Adrenal gland (tissue), 12 donors: ENCODE data around the gene PTPRD. TPM values are rescaled to one million over a fixed set of nuclear protein-coding genes. Genes with fewer than 3 reads are reported as not detected.

Experiments used
- DNase-seq, 7 donors: peaks; one replicate each; pipeline ENCODE4 v3.0.0-alpha.2; 2019 to 2020
- H3K27ac ChIP-seq, 5 donors: fragments of 200-600 bp; sonication (generic) in 4 of 5; 1 replicate in 3 of 5; 2 replicates in 2 of 5; pipeline versions ENCODE4 v1.5.1 to v1.8.0; 2016 to 2020; ENCODE audit warnings: mild to moderate bottlenecking in 1 of 5
- H3K27me3 ChIP-seq: fragments of 200-600 bp; 2 replicates; pipeline ENCODE4 v1.8.0; 2021
- H3K36me3 ChIP-seq, 2 donors: fragments of 200-600 bp; replicated peaks in 1 of 2; 1 replicate in 1 of 2; 2 replicates in 1 of 2; pipeline versions ENCODE4 v1.5.1 to v1.8.0; 2018 to 2022
- H3K4me1 ChIP-seq, 2 donors: fragments of 200-600 bp; replicated peaks in 1 of 2; 1 replicate in 1 of 2; 2 replicates in 1 of 2; pipeline versions ENCODE4 v1.5.1 to v1.8.0; 2018 to 2021
- H3K4me3 ChIP-seq, 4 donors: fragments of 200-600 bp; sonication (generic) in 3 of 4; one replicate each; pipeline ENCODE4 v1.5.1; 2016 to 2018
- H3K9me3 ChIP-seq, 3 donors: fragments of 200-600 bp; sonication (generic) in 1 of 3; replicated peaks in 1 of 3; 1 replicate in 2 of 3; 2 replicates in 1 of 3; pipeline versions ENCODE4 v1.5.1 to v1.8.0; 2016 to 2021
- CTCF ChIP-seq, 6 experiments: fragments of 450-650 bp in 4 of 6; fragments of 200-600 bp in 2 of 6; sonication (generic) in 1 of 6; IDR thresholded peaks; 1 replicate in 5 of 6; 2 replicates in 1 of 6; pipeline versions ENCODE4 v1.5.1 to v1.8.0; 2016 to 2021; ENCODE audit warnings: antibody characterized with exemption in 6 of 6, mild to moderate bottlenecking in 2 of 6, moderate library complexity in 1 of 6
- POLR2A ChIP-seq, 2 donors: fragments of 450-650 bp; IDR thresholded peaks; one replicate each; pipeline ENCODE4 v1.6.1; 2017; ENCODE audit warnings: antibody characterized with exemption in 2 of 2, mild to moderate bottlenecking in 2 of 2, moderate library complexity in 1 of 2
- WGBS, 4 donors: extraction: QIAGEN DNeasy Blood & Tissue Kit in 2 of 4; methylation state at CpG; one replicate each; pipeline versions ENCODE4 v1.1.5 to v1.1.7; 2013 to 2017; 5-methylcytosine and 5-hydroxymethylcytosine counted together
- intact Hi-C, 2 donors: fragments of 100-400 bp; cut with DNase I; formaldehyde crosslinking; loops; one replicate each; pipeline versions ENCODE4 v1.14.1 to v1.15.0; 2022 to 2023
- polyA plus RNA-seq, 3 donors: library from polyadenylated mRNA; stranded (reverse); fragments of 200-250 nt in 2 of 3; fragments of 350-450 nt in 1 of 3; fragmentation: Illumina TruSeq in 1 of 3; extraction: RNeasy Lipid Tissue Mini Kit (QIAGEN cat#74804) in 1 of 3; gene quantifications; one replicate each; pipeline ENCODE4 v1.2.3, GENCODE V29; 2013 to 2014
- total RNA-seq, 9 donors: library from RNA; depleted of rRNA in 4 of 9; stranded (reverse); fragments of >200 nt in 4 of 9; fragments of 120-200 nt in 1 of 9; fragmentation: NEBNext Ultra II Directional in 1 of 9; extraction: Animal tissue kit (Norgen Biotek cat#: 25700) in 1 of 9; gene quantifications; one replicate each; pipeline versions ENCODE4 v1.1.0 to v1.2.4, GENCODE V29; 2013 to 2023
- donor health status: healthy with polysubstance abuse.
- donor health status: Bipolar disorder and iron deficiency.
- donor health status: DM: yes; HTN: yes; CAD: no.
- donor health status: DM: no; HTN: no; CAD: no.
- donor health status: DM: no; HTN: no; CAD: no.
- donor health status: DM: yes; HTN: yes; CAD: no.

The PTPRD gene
- total and polyA plus RNA-seq, 12 donors, result 0.61 to 71.2 (median 4.5) TPM

- no peak overlapping the region for H3K4me3 ChIP-seq
- H3K27me3 ChIP-seq, result no peaks in the 10 kb centered on the region
- H3K9me3 ChIP-seq, result no peaks in the 10 kb centered on the region
- no peak for TF ChIP-seq CTCF (IDR thresholded peaks at IDR 0.05)
- TF ChIP-seq POLR2A (IDR thresholded peaks at IDR 0.05), result no peak
- no peaks in the 10 kb centered on the region for H3K4me1 ChIP-seq
- H3K27ac ChIP-seq, result no peak overlapping the region
- intact Hi-C loops, result no loop called here
- no peaks in the 10 kb centered on the region for H3K36me3 ChIP-seq
- no peak for DNase-seq
- 83 to 90% (median 84%) methylated on average over 3 to 5 of the region's 5 CpGs for WGBS, 4 donors
Observed at GRCh38 chr9:8643896-8644295, 1968.9 kb downstream of the PTPRD start.

DNA sequence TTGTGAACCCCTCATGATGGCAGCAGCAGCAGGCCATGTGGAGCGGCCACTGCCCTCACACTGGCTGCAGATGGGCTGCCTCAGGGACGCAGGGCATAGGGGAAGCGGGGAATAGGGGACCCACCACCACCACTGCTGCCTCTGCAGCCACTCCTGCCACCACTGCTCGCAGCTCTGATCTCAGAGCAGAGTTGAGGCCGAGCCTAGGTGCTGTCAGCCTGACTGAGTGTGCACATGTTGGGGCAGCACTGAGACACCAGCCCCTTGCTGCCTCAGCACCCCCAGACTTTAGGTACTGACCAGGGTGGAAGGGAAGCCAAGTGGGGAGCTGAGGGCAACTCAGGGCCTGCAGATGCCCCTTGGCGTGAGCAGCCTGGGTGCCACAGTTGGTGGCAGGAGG is 1969.3 kb downstream of the PTPRD start:
- H3K4me3 ChIP-seq, result no peak overlapping the region
- DNase-seq, result no peak
- TF ChIP-seq POLR2A (IDR thresholded peaks at IDR 0.05) (no peak), CTCF (IDR thresholded peaks at IDR 0.05) (no peak)
- no peaks in the 10 kb centered on the region for H3K9me3 ChIP-seq
- H3K27ac ChIP-seq, result no peak overlapping the region
- H3K36me3 ChIP-seq, result no peaks in the 10 kb centered on the region
- H3K27me3 ChIP-seq, result no peaks in the 10 kb centered on the region
- intact Hi-C loops, result no loop called here
- H3K4me1 ChIP-seq, result no peaks in the 10 kb centered on the region
- WGBS, 4 donors, result 85 to 99% (median 90%) methylated on average over 5 to 6 of the region's 6 CpGs

DNA sequence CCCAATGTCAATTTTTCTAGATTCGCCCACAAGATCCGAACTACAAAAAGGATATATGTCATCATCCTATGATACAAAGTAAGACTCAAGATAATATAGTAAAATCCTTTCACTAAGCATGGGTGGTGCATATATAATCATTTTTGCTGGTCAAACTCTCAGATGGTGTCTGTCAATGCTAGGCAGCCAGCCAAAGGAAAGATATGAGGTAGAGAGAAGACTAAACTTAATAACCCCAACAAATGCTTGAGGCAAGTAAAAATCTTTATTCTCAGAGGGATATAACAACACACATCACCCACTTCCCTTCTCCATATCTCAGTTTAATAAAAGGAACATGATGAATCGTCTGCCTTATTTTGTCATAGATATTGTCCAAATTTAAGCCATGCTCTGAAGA is 1972.0 kb downstream of the PTPRD start:
- WGBS, 4 donors, result 70 to 75% (median 72%) methylated on average over 3 of the region's 3 CpGs
- intact Hi-C loops, result no loop called here
- TF ChIP-seq POLR2A (IDR thresholded peaks at IDR 0.05) (no peak), CTCF (IDR thresholded peaks at IDR 0.05) (no peak)

GRCh38 chr9:8637626-8638025 is 1975.2 kb downstream of the PTPRD start:
- WGBS, 4 donors, result 79 to 86% (median 83%) methylated on average over 1 of the region's 1 CpG
- no peaks in the 10 kb centered on the region for H3K4me1 ChIP-seq
- H3K9me3 ChIP-seq, result no peaks in the 10 kb centered on the region
- no peaks in the 10 kb centered on the region for H3K27me3 ChIP-seq
- no peak for TF ChIP-seq CTCF (IDR thresholded peaks at IDR 0.05)
- TF ChIP-seq POLR2A (IDR thresholded peaks at IDR 0.05), result no peak
- no peak for DNase-seq
- no peaks in the 10 kb centered on the region for H3K36me3 ChIP-seq
- H3K4me3 ChIP-seq, result no peak overlapping the region
- H3K27ac ChIP-seq, result no peak overlapping the region
- intact Hi-C loops, result no loop called here

More for the DNA sequence above, 1972.0 kb downstream of the PTPRD start:
- H3K4me3 ChIP-seq, result no peak overlapping the region
- H3K27ac ChIP-seq, result no peak overlapping the region
- DNase-seq, result no peak
- no peaks in the 10 kb centered on the region for H3K9me3 ChIP-seq
- no peaks in the 10 kb centered on the region for H3K36me3 ChIP-seq
- no peaks in the 10 kb centered on the region for H3K4me1 ChIP-seq
- no peaks in the 10 kb centered on the region for H3K27me3 ChIP-seq
